Stimulated activated CD4-positive, alpha-beta T cell treated with anti-CD3 and anti-CD28 coated beads, Interleukin-4, amount 100 ng/mL, for 24 hours (primary cell): ENCODE measurements around the gene CDC45.
"Not testable (repeated sequence)": the region's sequence is repeated elsewhere in the genome, so short reads cannot be mapped to it uniquely, and the experiment has no call there.

Experiments
- DNase-seq: peaks from one replicate; pipeline ENCODE4 v3.0.0-alpha.2; 2020

The CDC45 gene, protein sequence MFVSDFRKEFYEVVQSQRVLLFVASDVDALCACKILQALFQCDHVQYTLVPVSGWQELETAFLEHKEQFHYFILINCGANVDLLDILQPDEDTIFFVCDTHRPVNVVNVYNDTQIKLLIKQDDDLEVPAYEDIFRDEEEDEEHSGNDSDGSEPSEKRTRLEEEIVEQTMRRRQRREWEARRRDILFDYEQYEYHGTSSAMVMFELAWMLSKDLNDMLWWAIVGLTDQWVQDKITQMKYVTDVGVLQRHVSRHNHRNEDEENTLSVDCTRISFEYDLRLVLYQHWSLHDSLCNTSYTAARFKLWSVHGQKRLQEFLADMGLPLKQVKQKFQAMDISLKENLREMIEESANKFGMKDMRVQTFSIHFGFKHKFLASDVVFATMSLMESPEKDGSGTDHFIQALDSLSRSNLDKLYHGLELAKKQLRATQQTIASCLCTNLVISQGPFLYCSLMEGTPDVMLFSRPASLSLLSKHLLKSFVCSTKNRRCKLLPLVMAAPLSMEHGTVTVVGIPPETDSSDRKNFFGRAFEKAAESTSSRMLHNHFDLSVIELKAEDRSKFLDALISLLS

DNA sequence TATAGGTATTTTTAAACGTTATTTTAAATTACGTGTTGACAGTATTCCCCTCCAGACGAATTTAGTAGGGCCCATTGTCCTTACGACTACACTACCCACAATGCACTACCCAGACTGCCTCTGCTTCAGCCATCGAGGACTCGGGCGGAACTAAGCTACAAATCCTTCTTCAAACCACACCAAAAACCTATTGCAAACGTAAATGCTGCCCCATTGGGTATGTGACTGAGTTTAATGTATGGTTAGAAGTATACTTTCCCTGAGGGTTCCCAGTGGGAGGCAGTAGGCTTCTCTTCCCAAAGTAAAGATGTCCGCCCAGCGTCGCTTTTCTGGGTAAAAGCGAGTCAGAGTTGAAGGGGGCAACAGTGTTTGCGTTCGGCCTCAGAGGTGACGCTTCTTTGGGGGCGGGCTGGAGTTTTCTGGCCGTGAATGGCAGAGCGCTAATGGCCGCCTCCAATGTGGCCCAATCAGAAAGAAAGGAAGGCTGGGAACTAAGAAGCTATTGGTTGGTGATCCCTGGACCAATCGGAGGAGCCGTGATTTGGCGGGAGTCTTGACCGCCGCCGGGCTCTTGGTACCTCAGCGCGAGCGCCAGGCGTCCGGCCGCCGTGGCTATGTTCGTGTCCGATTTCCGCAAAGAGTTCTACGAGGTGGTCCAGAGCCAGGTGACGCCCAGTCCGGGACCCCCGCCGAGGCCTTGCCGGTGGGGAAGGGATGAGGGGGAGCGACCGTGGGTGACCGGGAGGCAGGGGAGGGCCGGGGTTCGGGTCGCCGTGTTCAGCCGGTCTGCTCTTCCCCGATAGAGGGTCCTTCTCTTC lies at the start of gene CDC45:
Gene CDC45 (plus strand): TSS at position 566 of the 818 bp plus-strand sequence. CDS start 49 bp downstream, at position 615.
- peak; percentile 95 for DNase-seq

DNA sequence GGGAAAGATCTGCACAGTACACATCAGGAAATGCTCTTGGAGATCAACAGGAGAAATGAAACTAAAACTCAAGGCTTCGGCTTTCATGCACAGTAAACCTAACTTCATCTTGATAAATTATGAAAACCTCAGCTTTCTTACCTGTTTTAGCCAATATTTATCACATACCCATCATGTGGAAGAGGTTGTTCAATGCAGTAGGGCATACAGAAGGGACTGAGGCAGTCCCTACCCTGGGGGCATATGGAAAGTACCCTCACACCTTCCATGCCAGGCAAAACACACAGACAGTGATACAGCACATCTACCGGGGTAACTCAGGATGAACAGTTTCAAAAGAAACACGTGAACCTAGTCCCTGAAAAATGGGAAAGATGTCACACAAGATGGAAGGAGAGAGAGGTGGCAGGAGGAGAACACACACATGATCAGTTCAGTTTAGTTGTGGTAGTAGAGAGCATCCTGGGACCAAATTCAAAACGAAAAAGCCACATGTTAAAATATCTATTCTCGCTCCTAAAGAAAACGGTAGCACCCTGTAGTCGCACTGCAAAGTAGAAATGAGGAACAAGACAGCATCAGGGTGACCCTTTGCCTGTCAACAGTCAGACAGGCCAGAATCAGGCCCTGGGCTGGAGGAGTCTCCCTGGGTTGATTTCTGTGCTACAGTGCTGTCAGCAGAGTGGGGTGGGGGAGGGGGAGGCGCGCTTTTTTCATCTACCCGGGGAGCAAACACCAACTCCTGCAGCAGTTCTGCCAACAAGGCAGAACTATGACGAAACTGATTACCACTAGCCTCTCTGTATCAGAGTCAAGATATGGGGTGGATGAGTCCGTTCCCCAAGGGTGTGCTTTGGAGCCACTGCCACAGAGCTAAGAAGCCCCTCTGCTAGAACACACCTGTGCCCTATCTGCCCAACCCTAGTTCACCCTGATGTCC lies 49.5 kb upstream of the CDC45 start:
- DNase-seq: peak; percentile 41

DNA sequence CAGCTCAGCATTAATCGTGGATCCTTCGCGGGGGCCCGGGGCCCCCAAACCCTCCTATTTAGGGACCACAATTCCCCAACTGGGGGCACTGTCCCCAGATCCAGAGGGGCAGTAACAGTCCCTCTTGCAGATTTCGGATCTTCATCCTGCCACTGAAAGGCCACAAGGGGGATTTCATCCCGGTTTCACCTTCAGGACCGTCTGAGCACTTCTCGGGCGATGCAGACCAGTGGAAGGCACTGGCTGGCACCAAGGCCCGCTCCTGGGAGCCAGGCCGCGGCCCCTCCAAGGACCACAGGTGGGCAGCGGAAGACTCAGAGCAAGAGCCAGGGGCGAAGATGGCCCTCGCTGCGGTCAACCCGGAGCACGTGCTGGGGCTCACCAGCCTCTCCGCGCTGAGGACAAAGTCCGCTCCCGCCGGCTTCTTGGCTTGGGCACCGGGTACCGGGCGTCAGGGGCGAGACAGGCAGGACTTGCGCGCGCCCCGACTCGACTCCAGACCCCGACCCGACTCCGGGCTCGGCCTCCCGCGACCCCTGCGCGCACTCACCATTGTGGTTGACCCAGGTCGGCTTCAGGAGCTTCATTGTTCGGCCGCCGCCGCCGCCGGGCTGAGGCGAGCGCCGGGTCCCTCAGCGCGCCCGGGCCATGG lies 48.7 kb upstream of the CDC45 start:
- no peak for DNase-seq

DNA sequence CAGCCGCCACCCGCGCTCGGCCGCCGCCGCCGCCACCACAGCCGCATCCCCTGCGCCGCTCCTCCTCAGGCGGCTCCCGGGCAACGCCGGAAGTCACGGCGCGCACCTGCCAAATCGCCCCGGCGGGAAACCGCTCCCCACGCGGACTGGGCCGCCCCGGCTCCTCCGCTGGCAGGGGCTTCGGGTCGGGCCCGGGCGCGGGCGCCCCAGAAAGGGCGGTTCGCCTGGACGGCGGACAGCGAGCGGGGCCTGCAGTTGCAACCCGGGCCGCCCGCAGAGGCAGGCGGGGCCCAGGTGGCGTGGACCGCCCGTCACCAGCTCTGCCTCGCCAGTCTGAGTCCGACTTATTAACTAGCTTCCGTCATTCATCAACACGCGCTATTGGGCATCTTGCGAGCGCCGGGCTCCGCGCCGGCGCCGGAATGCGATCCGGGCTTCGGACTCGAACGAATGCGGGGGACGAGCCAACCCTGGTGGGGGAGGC lies 48.0 kb upstream of the CDC45 start, which contains the start of gene HIRA:
Gene HIRA (minus strand): TSS at position 85 of the 484 bp plus-strand sequence. CDS start 257 bp downstream, outside the sequence.
- peak; percentile 86 for DNase-seq

DNA sequence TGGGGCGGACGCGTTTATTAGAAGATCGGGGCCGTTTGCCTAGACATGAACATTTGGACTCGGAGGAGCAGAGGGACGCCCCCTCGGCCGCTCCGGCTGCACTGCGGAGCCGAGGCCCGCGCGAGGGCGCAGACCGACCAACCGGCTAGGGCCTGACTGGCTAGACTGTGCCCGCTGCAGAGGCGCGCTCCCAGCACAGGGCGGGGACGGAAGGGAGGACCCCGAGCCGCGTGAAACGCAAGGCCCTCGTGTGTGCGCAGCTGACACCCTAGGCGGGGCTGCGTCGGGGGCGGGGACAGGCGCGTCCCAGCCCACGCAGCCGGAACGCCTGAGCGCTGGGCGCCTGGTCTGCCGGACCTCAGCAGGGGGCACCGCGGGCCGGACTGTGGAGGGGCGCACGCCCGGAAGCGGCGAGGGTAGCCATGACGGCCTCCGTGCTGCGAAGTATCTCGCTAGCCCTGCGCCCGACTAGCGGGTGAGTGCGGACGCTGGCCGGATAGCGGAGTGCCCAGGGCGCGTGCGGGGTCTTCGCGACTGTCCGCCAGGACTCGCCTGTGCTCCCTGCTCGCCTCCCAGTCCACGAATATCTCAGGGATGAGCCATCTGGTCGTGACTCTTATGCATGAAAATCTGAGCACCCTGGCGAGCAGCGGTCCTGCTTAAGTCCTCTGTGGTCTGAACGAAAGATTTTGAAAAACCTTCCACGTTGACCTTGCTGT lies 47.4 kb upstream of the CDC45 start, which contains the start of gene MRPL40:
Gene MRPL40 (plus strand): TSS at position 413 of the 719 bp plus-strand sequence. CDS start 10 bp downstream, at position 423.
- DNase-seq: peak; percentile 93

DNA sequence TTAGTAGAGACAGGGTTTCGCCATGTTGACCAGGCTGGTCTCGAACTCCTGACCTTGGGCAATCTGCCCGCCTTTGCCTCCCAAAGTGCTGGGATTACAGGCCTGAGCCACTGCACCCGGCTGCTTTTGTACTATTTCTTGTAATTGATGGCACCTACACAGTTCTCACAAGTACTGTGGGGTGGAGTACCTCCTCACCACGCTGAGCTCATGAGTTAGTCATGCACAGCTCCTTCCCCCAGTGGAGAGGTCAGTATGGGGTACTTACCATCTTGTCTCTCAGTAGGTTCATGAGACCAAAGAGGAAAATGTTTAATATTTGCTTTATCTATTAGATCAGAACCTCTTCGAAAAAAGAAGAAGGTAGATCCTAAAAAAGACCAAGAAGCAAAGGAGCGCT lies 45.3 kb upstream of the CDC45 start:
- DNase-seq: no peak

DNA sequence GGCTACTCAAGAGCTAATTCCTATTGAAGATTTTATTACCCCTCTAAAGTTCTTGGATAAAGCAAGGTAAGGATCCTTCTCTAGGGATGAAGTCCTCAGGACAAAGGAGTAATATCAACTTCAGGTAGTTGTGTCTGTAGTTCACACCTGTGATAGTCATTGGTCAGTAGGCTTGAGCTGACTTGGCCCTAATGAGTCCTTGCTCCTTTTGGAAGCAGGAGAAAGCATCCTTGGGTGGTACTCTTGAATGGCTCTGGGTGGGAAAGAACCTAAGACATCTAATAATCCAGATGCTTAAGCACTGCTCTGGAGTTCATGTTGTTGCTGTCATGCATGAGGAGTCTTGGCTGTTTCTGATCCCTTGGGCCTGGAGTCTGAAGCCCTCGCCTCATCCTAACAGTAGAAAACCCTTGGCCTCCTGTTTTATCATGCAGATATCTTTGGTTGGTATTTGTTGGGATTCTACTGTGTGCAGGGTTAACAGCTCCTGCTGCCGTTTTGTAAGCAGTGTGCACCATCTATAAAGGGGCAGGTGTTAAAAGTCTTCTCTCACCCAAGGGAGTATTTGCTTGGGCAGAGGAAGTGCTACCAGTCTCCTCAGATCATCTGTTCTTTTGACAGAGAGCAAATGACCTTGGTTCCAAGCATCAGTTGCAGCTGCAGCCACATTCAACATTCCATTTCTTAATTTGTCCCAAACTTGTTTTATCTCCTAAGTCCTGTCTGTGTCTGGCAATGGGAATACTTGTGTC lies 44.7 kb upstream of the CDC45 start:
- DNase-seq: no peak

DNA sequence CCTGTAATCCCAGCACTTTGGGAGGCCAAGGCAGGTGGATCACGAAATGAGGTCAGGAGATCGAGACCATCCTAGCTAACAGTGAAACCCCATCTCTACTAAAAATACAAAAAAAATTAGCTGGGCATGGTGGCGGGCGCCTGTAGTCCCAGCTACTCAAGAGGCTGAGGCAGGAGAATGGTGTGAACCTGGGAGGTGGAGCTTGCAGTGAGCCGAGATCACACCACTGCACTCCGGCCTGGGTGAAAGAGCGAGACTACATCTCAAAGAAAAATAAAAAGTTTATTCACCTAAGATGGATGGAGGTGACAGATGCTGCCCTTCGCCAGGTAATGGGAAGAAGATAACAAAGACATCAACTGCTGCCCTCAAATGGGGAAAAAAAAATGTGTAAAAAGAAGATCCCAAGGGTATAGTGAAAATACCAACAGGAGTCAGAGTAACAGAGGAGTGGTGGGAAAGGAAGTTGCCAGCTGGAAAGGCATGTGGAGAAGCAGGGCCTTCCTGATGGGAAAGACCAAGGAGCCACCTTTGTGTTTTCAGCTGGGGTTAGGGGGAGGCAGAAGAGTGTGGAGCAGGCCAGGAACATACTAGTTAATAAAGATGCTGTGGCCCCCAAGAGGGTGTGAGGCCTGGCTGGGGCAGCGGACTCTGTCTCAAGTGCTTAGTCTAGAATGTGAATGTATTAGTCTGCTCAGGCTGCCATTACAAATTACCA lies 43.1 kb upstream of the CDC45 start:
- not testable (repeated sequence) for DNase-seq

DNA sequence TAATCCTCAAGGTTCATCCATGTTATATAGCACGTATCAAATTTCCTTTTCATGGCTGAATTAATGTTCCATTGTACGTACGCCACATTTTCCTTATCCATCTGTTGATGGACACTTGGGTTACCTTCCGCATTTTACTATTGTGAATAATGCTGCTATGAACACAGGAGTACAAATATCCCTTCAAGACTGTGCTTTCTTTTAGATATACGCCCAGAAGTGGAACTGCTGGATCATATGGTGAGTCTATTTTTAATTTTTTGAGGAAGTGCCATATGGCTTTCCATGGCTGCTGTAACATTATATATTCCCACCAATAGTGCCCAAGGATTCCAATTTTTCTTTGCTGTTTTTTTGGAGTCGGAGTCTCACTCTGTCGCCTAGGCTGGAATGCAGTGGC lies 41.4 kb upstream of the CDC45 start:
- no peak for DNase-seq

DNA sequence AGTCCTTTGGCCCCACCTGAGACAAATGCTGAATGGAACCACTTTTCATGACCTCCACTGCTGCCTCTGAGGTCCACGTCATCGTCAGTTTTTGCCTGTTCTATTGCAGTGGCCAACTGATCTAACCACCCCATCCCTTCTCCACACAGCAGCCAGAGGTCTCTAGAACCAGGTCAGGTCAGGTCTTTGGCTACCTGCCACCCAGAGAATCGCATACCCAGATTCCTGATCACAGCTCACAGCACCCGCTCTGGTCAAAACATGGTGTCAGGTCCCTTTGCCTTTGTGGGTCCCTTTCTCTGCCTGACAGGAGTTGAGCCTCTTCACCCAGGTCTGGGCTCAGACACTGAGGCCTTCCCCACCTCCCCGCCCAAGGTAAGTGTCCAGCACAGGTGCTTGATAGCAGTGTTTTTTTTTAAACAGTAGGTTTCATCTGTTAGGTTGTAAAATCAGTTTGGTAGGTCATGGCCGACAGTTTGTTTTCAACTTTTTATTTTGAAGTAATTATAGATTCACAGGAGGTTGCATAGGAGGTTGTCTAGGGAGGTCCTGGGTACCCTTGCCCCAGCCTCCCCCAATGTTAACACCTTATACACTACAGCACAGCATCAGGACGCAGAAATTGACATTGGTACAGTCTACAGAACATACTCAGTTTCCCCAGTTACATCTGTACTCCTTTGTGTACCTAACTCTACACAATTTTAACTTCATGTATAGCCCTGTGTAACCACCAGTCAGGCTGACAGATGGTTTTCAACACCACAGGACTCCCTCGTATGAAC lies 39.1 kb upstream of the CDC45 start:
- DNase-seq: no peak

DNA sequence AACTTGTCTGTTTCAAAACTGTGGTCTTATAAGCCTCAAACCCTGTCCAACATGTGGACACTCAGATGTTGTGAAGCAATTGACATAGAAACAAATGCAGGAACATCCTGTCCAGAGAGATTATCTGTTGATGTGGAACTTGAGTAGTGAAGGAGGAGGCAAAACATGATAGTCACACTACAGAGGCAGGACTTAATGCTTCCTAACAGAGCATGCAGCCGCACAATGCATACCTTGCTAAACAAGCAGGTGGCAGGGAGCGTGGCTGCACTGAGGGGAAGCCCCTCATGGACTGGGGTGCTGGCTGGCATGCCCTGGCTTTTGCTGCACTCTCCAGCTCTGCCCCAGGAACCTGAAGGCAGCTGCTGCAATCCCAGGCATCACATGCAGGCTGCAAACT lies 37.6 kb upstream of the CDC45 start:
- DNase-seq: no peak

DNA sequence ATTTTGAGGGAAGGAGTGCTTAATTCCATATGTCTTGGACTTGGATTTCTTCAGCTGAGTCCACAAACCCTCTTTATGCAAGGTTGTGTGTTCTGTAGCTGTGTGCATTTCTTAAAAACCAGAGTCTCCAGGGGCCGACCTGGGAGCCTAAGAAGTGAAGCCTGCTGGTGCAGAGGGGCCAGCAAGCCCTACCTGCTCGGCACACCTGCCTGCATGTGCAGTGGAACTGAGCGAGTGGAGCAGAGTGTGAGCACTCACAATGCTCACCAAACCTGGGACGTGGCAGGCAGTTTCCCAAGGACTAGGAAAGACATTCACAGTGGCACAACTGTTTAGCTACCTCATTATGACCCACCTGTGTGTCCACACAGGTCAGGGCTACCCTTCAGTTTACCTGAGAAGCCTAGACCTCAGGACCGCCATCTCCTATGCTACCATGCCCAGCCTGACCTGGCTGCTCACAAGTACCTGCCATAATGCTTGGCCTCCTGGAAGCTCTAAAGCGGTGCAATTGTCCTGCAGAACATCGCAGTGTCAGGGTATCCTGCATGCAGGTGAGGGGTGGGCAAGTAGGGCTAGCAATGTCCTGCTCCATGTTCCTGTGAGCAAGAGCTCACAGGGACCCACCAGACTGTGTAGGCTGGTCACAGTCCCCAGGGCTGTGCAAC lies 36.0 kb upstream of the CDC45 start:
- no peak for DNase-seq

DNA sequence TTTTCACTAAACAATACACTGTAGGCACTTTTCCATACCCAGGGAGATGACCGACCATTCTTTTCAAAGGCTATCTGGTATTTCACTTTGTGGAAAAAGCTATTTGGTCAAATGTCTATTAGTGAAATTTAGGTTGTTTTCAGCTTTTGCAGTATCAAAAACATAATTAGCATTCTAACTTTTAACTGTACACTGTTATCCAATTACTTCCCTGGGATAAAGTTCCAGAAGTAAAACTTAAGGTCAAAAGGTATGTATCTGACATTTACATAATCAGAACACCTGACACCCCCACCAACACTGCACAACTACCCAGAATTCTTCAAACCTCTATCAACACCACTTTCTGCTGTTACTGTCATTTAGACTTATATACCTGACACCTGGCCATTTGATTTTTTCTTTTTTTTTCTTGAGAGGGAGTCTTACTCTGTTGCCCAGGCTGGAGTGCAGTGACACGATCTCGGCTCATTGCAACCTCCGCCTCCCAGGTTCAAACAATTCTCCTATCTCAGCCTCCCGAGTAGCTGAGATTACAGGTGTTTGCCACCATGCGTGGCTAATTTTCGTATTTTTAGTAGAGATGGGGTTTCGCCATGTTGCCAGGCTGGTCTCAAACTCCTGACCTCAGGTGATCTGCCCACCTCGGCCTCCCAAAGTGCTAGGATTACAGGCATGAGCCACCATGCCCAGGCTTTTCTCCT lies 34.3 kb upstream of the CDC45 start:
- DNase-seq: not testable (repeated sequence)

DNA sequence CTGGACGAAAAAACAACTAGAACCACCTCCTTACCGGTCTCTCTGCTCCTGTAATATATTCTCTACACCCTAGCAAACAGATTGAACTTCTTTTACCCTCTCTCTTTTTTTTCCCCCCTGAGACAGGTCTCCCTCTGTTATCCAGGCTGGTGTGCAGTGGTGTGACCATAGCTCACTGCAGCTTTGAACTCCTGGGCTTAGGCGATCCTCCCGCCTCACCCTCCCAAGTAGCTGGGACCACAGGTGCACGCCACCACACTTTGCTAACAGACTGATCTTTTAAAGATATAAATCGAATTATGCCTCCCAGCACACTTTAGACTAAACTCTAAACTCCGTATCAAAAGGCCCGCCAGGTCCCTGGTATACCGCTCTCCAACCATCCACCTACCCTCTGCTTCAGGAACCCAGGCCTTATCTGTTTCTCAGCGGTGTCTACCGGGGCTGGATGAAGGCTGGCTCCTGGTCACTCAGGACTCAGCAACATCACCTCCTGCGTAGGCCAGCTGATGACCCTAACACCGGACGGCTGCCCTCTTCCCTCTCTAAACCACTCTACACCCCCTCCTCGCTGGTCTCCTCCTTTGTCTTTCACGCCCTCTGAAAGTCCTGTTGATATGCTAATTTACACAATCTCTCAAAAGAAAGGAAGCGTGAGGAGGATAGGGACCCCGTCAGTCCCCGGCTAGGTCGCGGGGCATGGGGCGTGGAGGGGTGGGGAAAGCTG lies 33.0 kb upstream of the CDC45 start:
- DNase-seq: no peak

DNA sequence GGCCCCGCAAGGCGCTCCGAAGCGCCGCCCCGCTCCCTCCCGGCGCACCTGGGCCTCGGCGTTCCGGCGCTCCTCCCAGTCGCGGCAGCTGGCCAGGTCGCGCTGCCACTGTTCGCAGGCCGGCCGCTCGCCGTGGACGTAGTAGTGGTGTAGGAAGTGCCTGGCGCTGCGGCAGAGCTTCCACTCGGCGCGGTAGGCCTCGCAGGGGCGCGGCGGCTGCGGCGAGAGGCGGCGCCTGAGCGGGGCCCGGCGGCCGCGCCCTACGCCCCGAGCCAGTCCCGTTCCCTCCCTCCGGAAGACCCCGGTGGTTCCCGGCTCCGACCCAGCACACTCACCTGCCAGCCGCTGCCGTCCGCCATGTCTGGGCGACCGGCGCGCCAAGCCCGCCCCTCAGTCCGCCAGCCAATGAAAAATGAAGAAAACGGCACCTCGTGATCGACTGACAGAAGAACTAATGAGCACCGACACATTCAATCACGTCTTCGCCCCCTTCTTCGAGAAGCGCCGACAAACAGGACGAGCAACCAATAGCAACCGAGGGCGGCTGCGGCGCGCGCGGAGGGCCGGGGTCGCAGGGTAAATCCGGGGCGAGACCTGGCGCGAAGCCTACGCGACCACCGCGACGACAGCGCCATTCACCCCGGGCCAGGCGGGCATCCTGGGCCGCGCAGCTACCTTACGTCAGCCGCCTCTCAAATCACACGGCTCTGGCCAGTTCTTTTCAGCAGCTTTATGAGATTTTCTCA lies 32.2 kb upstream of the CDC45 start, which contains the start of gene C22orf39:
Gene C22orf39 (minus strand): TSS at position 382 of the 746 bp plus-strand sequence. CDS start 23 bp downstream, at position 359.
- peak; percentile 89 for DNase-seq
